Liver (tissue), 9 donors: Measurements from ENCODE around the gene NF1. TPM values are rescaled to one million over a fixed set of nuclear protein-coding genes. Genes with fewer than 3 reads are reported as not detected.

Experiments used
- DNase-seq: peaks from one replicate; pipeline ENCODE4 v3.0.0-alpha.2; 2017; ENCODE audit warnings: low spot score
- H3K27ac ChIP-seq, 2 donors: one replicate each; pipeline ENCODE4 v1.7.0; 2013; ENCODE audit warnings: inconsistent platforms in 2 of 2, low read length in 2 of 2, control low read depth in 1 of 2, low read depth in 1 of 2, mild to moderate bottlenecking in 1 of 2
- H3K27me3 ChIP-seq, 4 donors: one replicate each; pipeline versions ENCODE4 v1.6.1 to v1.7.0; 2013; ENCODE audit warnings: low read length in 3 of 4, inconsistent platforms in 1 of 4, mild to moderate bottlenecking in 1 of 4, moderate library complexity in 1 of 4; ENCODE audit not compliant: control insufficient read depth in 4 of 4, insufficient read depth in 4 of 4
- H3K36me3 ChIP-seq, 4 donors: one replicate each; pipeline versions ENCODE4 v1.6.1 to v1.7.0; 2013; ENCODE audit warnings: low read length in 3 of 4, mild to moderate bottlenecking in 3 of 4, low read depth in 1 of 4, moderate library complexity in 1 of 4; ENCODE audit not compliant: control insufficient read depth in 4 of 4, insufficient read depth in 3 of 4
- H3K4me1 ChIP-seq, 4 donors: one replicate each; pipeline versions ENCODE4 v1.6.1 to v1.7.0; 2013; ENCODE audit warnings: low read length in 3 of 4, mild to moderate bottlenecking in 3 of 4, moderate library complexity in 1 of 4; ENCODE audit not compliant: control insufficient read depth in 4 of 4, insufficient read depth in 4 of 4
- H3K4me3 ChIP-seq, 3 donors: one replicate each; pipeline versions ENCODE4 v1.6.1 to v1.7.0; 2013; ENCODE audit warnings: low read length in 3 of 3, control low read depth in 1 of 3, low read depth in 1 of 3, mild to moderate bottlenecking in 1 of 3
- H3K9ac ChIP-seq, 2 donors: one replicate each; pipeline ENCODE4 v1.7.0; 2013; ENCODE audit warnings: low read length in 2 of 2, mild to moderate bottlenecking in 2 of 2, moderate library complexity in 2 of 2, control low read depth in 1 of 2, low read depth in 1 of 2
- H3K9me3 ChIP-seq, 4 donors: one replicate each; pipeline versions ENCODE4 v1.6.1 to v1.7.0; 2013; ENCODE audit warnings: low read length in 3 of 4; ENCODE audit not compliant: control insufficient read depth in 4 of 4
- CTCF ChIP-seq: fragments of 150-350 bp; IDR thresholded peaks from 2 replicates; pipeline ENCODE4 v1.5.1; 2017; ENCODE audit warnings: improper control_type of control experiment, low read depth, low read length; ENCODE audit not compliant: missing input control
- EGR1 ChIP-seq, 2 donors: IDR thresholded peaks; 2 replicates each; pipeline ENCODE4 v1.6.1; 2016 to 2018; ENCODE audit warnings: antibody characterized with exemption in 2 of 2, low read depth in 2 of 2
- FOXA1 ChIP-seq: IDR thresholded peaks from 2 replicates; pipeline ENCODE4 v1.6.1; 2016; ENCODE audit warnings: antibody characterized with exemption
- FOXA2 ChIP-seq: IDR thresholded peaks from 2 replicates; pipeline ENCODE4 v1.6.1; 2016; ENCODE audit warnings: antibody characterized with exemption
- GABPA ChIP-seq, 2 donors: IDR thresholded peaks in 1 of 2; conservative IDR thresholded peaks in 1 of 2; 2 replicates each; pipeline ENCODE4 v1.6.1; 2016; ENCODE audit warnings: antibody characterized with exemption in 2 of 2, mild to moderate bottlenecking in 1 of 2, moderate library complexity in 1 of 2
- HNF4A ChIP-seq, 2 donors: conservative IDR thresholded peaks; 2 replicates each; pipeline ENCODE4 v1.6.1; 2016; ENCODE audit warnings: antibody characterized with exemption in 2 of 2, mild to moderate bottlenecking in 2 of 2
- HNF4G ChIP-seq: IDR thresholded peaks from 2 replicates; pipeline ENCODE4 v1.6.1; 2016; ENCODE audit warnings: antibody characterized with exemption
- JUND ChIP-seq, 2 donors: IDR thresholded peaks; 2 replicates each; pipeline ENCODE4 v1.6.1; 2016; ENCODE audit warnings: antibody characterized with exemption in 2 of 2
- NR2F2 ChIP-seq: IDR thresholded peaks from 2 replicates; pipeline ENCODE4 v1.6.1; 2016; ENCODE audit warnings: antibody characterized with exemption
- RAD21 ChIP-seq, 2 donors: IDR thresholded peaks; 2 replicates each; pipeline ENCODE4 v1.6.1; 2016; ENCODE audit warnings: antibody characterized with exemption in 2 of 2, mild to moderate bottlenecking in 2 of 2
- RXRA ChIP-seq, 2 donors: IDR thresholded peaks; 2 replicates each; pipeline ENCODE4 v1.6.1; 2017 to 2018; ENCODE audit warnings: antibody characterized with exemption in 2 of 2, mild to moderate bottlenecking in 1 of 2
- SP1 ChIP-seq: IDR thresholded peaks from 2 replicates; pipeline ENCODE4 v1.6.1; 2018; ENCODE audit warnings: antibody characterized with exemption, mild to moderate bottlenecking
- TAF1 ChIP-seq: conservative IDR thresholded peaks from 2 replicates; pipeline ENCODE4 v1.6.1; 2016; ENCODE audit warnings: antibody characterized with exemption, mild to moderate bottlenecking
- YY1 ChIP-seq: IDR thresholded peaks from 2 replicates; pipeline ENCODE4 v1.6.1; 2016; ENCODE audit warnings: antibody characterized with exemption, mild to moderate bottlenecking
- ZBTB33 ChIP-seq: IDR thresholded peaks from 2 replicates; pipeline ENCODE4 v1.6.1; 2016; ENCODE audit warnings: antibody characterized with exemption
- WGBS: extraction: QIAGEN DNeasy Blood & Tissue Kit; methylation state at CpG from one replicate; pipeline ENCODE4 v1.1.7; 2013; 5-methylcytosine and 5-hydroxymethylcytosine counted together
- polyA plus RNA-seq, 2 donors: library from polyadenylated mRNA; stranded (reverse) in 1 of 2; unstranded in 1 of 2; fragments of 200-250 nt in 1 of 2; fragments of >200 nt in 1 of 2; fragmentation: Nextera tagmentation in 1 of 2; extraction: Ambion mirVana in 1 of 2; gene quantifications; one replicate each; pipeline versions ENCODE4 v1.2.1 to v1.2.3, GENCODE V29; 2013 to 2015
- total RNA-seq, 2 donors: library from RNA; depleted of rRNA; stranded (reverse); fragments of >200 nt; gene quantifications; one replicate each; pipeline ENCODE4 v1.2.3, GENCODE V29; 2014
- TF ChIP-seq, protein P1 (sequence below): IDR thresholded peaks from 2 replicates; pipeline ENCODE4 v1.6.1; 2016; ENCODE audit warnings: antibody characterized with exemption, mild to moderate bottlenecking
- TF ChIP-seq, protein P2 (sequence below): IDR thresholded peaks from 2 replicates; pipeline ENCODE4 v1.6.1; 2016; ENCODE audit warnings: antibody characterized with exemption
- TF ChIP-seq, protein P3 (sequence below): IDR thresholded peaks from 2 replicates; pipeline ENCODE4 v1.6.1; 2016; ENCODE audit warnings: antibody characterized with exemption
- donor health status: healthy.
- donor health status: healthy.
- donor health status: healthy.
- donor health status: healthy.
- donor health status: healthy.

Gene NF1
- total and polyA plus RNA-seq, 4 donors: 4.6 to 42.6 (median 13.5) TPM

- Histone ChIP-seq H3K9me3 (no peaks in the 10 kb centered on the region), H3K27ac (no peak overlapping the region), H3K36me3 (peaks cover 0 to 15% (median 6%) of the 10 kb centered on the region in 4 donors), H3K4me3 (no peak overlapping the region), H3K27me3 (no peaks in the 10 kb centered on the region), H3K4me1 (no peaks in the 10 kb centered on the region), H3K9ac (no peak overlapping the region)
- no peak for DNase-seq
- TF ChIP-seq NR2F2: no peak
- TF ChIP-seq GABPA (IDR thresholded peaks at IDR 0.05 in 1 of 2, conservative IDR thresholded peaks at IDR 0.05 in 1 of 2): no peak
- no peak for TF ChIP-seq FOXA2
- TF ChIP-seq, protein P1, sequence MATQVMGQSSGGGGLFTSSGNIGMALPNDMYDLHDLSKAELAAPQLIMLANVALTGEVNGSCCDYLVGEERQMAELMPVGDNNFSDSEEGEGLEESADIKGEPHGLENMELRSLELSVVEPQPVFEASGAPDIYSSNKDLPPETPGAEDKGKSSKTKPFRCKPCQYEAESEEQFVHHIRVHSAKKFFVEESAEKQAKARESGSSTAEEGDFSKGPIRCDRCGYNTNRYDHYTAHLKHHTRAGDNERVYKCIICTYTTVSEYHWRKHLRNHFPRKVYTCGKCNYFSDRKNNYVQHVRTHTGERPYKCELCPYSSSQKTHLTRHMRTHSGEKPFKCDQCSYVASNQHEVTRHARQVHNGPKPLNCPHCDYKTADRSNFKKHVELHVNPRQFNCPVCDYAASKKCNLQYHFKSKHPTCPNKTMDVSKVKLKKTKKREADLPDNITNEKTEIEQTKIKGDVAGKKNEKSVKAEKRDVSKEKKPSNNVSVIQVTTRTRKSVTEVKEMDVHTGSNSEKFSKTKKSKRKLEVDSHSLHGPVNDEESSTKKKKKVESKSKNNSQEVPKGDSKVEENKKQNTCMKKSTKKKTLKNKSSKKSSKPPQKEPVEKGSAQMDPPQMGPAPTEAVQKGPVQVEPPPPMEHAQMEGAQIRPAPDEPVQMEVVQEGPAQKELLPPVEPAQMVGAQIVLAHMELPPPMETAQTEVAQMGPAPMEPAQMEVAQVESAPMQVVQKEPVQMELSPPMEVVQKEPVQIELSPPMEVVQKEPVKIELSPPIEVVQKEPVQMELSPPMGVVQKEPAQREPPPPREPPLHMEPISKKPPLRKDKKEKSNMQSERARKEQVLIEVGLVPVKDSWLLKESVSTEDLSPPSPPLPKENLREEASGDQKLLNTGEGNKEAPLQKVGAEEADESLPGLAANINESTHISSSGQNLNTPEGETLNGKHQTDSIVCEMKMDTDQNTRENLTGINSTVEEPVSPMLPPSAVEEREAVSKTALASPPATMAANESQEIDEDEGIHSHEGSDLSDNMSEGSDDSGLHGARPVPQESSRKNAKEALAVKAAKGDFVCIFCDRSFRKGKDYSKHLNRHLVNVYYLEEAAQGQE: no peak
- TF ChIP-seq EGR1 (IDR thresholded peaks at IDR 0.05; ENCODE audit: low read depth in 2 of 2): no peak
- no peak for TF ChIP-seq JUND (IDR thresholded peaks at IDR 0.05)
- TF ChIP-seq TAF1: no peak
- TF ChIP-seq HNF4A (conservative IDR thresholded peaks at IDR 0.05): no peak
- TF ChIP-seq HNF4G: no peak
- TF ChIP-seq RAD21 (IDR thresholded peaks at IDR 0.05): no peak
- no peak for TF ChIP-seq ZBTB33
- TF ChIP-seq SP1: no peak
- TF ChIP-seq, protein P2, sequence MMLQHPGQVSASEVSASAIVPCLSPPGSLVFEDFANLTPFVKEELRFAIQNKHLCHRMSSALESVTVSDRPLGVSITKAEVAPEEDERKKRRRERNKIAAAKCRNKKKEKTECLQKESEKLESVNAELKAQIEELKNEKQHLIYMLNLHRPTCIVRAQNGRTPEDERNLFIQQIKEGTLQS: no peak
- TF ChIP-seq FOXA1: no peak
- WGBS: 78% methylated on average over 2 of the region's 2 CpGs
Observed at GRCh38 chr17:31225831-31226230, 131.1 kb downstream of the NF1 start.

DNA sequence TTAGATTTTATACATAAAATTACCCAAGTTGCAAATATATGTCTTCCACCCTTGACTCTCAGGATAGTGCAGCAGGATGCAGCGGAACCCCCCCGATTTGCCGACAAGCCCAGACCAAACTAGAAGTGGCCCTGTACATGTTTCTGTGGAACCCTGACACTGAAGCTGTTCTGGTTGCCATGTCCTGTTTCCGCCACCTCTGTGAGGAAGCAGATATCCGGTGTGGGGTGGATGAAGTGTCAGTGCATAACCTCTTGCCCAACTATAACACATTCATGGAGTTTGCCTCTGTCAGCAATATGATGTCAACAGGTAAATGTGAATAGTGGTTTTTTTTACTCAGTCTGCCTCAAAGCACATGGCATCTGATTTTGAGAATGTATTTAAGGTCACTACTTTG, 131.6 kb downstream of the NF1 start:
- no peak for DNase-seq
- no peaks in the 10 kb centered on the region for H3K27me3 ChIP-seq
- no peak for TF ChIP-seq FOXA1
- TF ChIP-seq FOXA2: no peak
- TF ChIP-seq HNF4G: no peak
- TF ChIP-seq, protein P1: no peak
- TF ChIP-seq, protein P3, sequence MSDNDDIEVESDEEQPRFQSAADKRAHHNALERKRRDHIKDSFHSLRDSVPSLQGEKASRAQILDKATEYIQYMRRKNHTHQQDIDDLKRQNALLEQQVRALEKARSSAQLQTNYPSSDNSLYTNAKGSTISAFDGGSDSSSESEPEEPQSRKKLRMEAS: no peak
- TF ChIP-seq TAF1: no peak
- no peak for TF ChIP-seq RXRA (IDR thresholded peaks at IDR 0.05)
- no peak for TF ChIP-seq GABPA (IDR thresholded peaks at IDR 0.05 in 1 of 2, conservative IDR thresholded peaks at IDR 0.05 in 1 of 2)
- TF ChIP-seq EGR1 (IDR thresholded peaks at IDR 0.05; ENCODE audit: low read depth in 2 of 2): no peak
- no peak for TF ChIP-seq JUND (IDR thresholded peaks at IDR 0.05)
- TF ChIP-seq NR2F2: no peak
- no peak for TF ChIP-seq ZBTB33
- no peak for TF ChIP-seq CTCF
- no peak for TF ChIP-seq SP1
- no peak for TF ChIP-seq YY1
- TF ChIP-seq RAD21 (IDR thresholded peaks at IDR 0.05): no peak
- peaks cover 0 to 15% (median 8%) of the 10 kb centered on the region in 4 donors for H3K36me3 ChIP-seq
- H3K4me1 ChIP-seq: no peaks in the 10 kb centered on the region
- H3K4me3 ChIP-seq: no peak overlapping the region
- H3K9ac ChIP-seq: no peak overlapping the region
- WGBS: 79% methylated on average over 5 of the region's 5 CpGs
- no peak overlapping the region for H3K27ac ChIP-seq
- no peaks in the 10 kb centered on the region for H3K9me3 ChIP-seq
